Activated naive CD4-positive, alpha-beta T cell treated with anti-CD3 and anti-CD28 coated beads, Interleukin-2, amount 50 U/mL, for 16 hours (primary cell): Measurements from ENCODE around the gene PARP12.
"Not testable (repeated sequence)": the region's sequence is repeated elsewhere in the genome, so short reads cannot be mapped to it uniquely, and the experiment has no call there.

ENCODE experiments used
- DNase-seq: peaks from one replicate; pipeline ENCODE4 v3.0.0-alpha.2; 2020

Gene PARP12, protein sequence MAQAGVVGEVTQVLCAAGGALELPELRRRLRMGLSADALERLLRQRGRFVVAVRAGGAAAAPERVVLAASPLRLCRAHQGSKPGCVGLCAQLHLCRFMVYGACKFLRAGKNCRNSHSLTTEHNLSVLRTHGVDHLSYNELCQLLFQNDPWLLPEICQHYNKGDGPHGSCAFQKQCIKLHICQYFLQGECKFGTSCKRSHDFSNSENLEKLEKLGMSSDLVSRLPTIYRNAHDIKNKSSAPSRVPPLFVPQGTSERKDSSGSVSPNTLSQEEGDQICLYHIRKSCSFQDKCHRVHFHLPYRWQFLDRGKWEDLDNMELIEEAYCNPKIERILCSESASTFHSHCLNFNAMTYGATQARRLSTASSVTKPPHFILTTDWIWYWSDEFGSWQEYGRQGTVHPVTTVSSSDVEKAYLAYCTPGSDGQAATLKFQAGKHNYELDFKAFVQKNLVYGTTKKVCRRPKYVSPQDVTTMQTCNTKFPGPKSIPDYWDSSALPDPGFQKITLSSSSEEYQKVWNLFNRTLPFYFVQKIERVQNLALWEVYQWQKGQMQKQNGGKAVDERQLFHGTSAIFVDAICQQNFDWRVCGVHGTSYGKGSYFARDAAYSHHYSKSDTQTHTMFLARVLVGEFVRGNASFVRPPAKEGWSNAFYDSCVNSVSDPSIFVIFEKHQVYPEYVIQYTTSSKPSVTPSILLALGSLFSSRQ

DNA sequence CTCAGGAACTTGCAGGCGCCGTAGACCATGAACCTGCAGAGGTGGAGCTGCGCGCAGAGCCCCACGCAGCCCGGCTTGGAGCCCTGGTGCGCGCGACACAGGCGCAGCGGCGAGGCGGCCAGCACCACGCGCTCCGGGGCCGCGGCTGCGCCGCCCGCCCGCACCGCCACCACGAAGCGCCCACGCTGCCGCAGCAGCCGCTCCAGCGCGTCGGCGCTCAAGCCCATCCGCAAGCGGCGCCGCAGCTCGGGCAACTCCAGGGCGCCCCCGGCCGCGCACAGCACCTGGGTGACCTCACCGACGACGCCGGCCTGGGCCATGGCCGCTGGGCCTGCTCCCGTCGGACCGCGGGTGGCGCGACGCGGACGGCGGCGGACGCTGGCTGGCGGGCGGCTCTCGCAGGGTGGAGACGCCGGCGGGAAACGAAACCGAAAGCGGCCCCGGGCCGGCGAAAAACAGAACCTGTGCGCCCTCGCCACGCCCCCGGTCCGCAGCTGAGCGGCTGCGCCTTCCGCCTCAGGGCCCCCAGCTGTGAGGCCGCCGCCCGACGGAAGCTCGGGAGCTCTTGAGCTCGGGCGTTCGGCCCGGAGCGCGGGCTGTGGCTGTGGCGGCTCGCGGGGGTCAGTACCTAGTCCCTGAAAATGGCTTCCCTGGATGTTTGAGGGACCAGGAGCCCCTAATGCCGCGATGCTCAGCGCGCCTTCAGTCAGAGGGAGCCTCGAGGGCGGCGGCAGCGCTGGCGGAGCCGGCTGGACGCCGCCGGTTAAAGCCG is at the start of gene PARP12:
TSS of gene PARP12 (minus strand) at position 424 of the 772 bp plus-strand sequence. CDS start at position 320, 104 bp downstream.
- DNase-seq: peak; percentile 81

DNA sequence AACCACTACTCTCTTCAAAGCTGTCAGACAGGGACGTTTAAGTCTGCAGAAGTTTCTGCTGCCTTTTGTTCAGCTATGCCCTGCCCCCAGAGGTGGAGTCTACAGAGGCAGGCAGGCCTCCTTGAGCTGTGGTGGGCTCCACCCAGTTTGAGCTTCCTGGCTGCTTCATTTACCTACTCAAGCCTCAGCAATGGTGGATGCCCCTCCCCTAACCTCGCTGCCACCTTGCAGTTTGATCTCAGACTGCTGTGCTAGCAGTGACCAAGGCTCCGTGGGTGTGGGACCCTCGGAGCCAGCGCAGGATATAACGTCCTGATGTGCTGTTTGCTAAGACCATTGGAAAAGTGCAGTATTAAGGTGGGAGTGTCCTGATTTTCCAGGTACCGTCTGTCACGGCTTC is 46.0 kb upstream of the PARP12 start:
- not testable (repeated sequence) for DNase-seq

DNA sequence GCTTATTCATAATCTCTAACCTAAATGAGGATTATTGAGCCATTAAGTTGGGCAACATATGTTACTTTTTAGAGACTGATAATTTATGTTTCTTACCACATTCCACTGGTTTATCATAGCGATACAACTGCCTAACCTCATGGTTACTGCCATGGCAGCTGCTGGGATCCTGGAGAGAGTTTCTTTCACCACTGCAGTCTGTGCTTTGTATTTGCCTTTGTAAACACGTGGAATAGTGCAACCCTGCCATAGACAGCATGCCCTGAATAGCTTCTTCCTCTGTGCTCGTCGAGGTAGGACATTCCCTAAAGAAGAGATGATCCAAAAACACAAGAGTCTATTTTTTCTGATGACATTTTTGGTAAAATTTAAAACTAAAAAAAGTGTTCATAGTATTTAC is 33.7 kb upstream of the PARP12 start:
- no peak for DNase-seq

DNA sequence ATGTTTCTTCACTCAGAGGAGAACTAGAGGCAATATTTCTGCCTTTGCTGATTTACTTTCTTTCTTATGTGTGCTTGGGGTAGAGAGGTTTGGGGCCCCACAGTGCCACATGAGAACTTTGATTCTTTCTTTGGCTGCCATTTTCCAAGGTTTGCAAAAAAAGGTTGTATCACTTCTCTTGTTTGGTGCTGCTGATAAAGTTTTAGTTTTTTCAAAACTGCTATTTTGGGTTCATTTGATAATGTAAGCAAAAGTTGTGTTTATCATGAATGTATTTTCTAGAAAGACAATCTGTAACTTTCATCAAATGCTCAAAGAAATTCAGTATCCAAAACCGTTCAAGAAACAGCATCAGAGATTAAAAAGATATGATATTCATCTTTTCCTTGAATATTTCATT is 30.6 kb upstream of the PARP12 start:
- no peak for DNase-seq

DNA sequence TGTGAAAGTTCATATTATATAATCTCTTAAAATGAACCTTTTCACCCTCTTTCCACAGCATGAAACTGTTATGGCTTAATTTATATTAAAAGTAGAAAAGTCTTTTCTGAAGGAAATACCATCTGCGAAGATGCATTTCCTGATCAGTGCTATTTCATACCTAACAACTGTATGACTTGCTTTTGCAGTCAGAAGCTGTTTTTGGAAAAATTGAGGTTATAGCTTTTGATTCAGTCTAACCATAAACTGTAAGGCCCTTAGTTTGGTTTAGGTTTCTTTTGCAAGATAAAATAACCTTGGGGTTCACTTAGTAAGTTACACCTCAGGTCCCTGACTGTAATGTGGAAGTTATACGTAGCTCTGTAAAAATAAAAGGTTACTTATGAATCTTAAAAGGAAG is 22.7 kb upstream of the PARP12 start:
- DNase-seq: no peak

DNA sequence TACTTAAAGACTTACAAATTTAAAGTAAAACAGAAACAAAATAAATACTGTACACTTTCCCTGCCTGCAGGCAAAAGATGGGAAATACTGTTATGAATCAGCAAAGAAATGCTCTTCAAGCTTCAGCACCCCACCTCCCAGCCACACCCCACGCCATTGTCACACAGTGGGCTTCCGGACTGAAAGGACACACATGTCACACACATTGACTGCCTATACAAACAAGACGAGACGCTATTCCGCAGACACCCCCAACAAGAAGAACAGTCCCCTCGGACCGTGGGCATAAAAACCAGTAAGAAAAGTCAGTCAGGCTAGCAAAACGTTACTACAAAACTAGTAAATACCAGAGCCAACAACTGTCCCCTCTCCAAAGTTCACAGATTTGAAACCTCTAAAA is 22.2 kb upstream of the PARP12 start:
- peak; percentile 50 for DNase-seq

DNA sequence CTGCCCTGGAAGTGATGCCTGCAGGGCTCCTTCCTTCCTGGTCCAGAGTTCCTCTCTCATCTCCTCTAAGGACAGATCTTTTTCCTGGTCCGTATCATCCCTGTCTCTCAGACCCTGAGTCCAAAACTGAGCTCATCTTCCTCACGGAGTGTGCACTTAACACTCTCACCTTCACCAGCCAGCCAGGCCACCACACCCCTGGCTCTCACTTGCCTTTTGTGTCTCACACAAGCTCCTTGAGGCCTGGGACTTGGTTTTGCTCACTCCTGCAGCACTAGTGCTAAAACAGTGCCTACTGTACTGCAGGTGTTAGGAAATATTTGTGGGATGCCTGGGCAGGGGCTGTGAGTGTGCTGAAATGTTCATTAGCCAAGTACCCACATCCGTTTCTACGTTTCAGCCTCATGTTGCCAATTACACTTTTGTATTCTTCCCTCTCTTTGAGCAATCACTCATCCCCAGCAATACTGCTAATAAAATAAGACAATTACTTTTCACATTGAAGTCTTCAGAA is 21.4 kb upstream of the PARP12 start:
- DNase-seq: no peak

DNA sequence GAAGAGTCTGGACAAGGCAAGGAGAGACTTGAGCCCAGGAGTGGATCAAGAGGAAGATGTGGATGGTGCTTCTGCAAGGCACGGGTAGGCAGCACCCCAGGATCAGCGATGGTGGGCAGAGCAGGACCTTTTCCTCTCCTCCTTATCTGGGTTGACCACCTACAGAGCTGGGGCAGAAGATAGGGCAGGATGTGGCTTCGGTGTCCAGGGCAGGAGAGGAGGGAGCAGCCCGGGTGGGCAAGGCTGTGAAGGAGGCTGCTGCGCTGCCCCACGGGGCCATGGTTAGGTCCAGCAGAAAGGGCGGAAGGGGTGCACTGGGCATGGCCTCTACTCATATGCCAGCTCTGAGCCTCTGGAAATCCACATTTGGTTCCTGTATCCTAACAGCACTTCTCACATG is 20.0 kb upstream of the PARP12 start:
- DNase-seq: no peak

DNA sequence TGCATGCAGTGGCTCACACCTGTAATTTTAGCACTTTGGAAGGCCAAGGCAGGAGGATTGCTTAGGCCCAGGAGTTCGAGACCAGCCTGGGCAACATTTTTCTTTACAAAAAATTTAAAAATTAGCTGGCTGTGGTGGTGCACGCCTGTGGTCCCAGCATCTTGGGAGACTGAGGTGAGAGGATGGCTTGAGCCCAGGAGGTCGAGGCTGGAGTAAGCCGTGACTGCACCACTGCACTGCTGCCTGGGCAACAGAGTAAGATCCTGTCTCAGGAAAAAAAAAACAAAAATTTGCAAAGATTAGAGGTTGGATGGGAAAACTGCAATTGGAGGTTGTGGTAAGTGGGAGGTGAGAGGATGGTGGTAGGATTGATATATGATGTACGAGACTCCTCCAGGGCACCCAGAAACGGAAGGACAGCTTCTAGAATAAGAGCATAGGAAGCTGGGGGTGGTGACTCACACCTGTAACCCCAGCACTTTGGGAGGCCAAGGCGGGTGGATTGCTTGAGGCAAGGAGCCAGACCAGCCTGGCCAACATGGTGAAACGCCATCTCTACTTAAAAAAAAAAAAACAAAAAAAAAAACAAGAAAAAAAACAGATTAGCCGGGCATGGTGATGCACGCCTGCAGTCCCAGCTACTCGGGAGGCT is 19.1 kb upstream of the PARP12 start:
- DNase-seq: no peak

DNA sequence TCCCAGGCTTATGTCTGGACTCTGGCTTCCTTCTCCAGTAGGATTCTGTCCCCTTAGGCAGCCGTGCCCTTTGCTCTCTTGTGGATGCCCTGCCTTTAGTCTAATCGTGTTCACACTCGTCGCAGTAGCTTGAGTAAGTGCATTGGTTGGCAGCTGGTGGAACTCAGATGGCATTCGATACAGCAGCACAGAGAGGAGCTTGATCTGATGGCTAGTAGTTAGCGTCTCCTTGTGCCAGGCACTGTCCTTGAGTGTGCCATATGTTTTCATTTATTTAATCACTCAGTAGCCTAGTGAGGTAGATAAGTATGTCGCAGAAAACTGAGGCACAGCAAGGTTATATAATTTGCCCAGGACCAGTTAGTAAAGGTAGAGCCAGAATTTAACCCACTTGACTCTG is 18.2 kb upstream of the PARP12 start:
- no peak for DNase-seq

DNA sequence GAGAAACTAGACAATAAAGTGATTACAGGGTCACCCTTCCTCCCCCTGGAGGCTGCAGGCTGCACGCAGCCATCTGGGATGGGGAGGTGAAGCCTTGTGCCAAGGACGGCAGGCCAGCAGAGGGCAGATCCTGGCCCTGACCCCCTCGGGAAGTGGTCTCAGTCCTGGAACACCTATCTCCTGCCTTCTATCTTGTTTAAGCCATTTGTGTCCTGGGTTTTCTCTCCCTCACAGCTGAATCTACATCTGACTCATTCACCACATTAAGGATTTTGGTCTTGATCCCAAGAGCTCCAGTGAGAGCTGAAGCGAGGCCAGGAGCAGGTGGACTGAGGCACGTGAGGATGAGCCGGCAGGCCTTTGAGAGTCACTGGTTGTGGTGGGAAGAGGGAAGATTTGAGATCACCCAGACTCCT is 16.4 kb upstream of the PARP12 start:
- no peak for DNase-seq

DNA sequence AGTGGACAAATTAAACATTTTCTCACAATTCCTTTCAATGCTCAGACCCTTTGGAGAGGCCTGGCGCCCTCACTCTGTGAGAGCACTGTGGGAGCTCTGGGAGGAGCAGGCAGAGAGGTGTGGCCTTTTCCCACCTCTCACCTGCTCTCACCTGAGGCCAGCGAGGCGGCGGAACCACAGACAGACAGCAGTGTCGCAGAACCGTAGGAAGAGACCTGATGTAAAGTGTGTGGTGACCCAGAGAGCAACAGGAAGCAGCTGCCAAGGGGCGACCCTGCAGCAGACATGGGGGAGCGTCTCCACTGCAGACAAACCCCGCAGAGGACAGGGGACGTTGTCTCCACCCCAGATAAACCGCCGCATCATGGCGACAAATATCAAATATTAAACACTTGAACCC is 15.6 kb upstream of the PARP12 start:
- no peak for DNase-seq

DNA sequence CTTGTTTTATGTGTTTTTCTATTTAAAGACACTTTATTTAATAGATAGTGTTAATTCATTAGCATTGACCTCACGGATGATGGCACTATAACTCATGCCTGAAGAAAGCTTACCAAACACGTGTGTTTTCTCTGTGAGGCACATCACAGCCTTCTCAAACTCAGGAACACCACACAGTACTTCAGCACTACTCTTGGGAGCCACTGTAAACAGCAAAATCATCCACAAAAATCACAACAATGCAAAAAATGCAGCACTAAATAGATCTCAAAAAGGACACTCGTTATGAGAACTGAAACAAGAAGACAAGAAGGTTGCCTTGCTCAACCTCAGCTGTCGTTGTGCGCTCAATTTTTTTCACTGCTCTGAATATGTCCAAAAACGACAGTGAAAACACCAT is 12.0 kb upstream of the PARP12 start:
- no peak for DNase-seq

DNA sequence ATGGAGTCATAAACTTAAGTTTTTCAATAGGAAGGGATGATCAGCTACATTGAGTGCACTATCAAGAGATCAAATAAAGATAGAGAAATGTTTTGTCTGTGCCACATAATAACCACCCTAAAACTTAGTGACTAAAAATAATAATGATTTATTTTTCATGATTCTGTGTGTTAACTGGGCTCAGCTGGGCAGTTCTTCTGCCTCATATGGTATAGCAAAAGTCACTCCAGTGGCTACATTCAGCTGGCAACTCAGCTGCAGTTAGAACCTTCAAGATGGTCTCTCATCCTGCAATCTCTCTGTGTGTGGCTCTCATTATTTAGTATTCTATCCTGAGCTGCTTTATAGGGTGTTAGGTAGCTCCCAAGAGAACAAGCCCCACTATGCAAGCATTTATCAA is 7.8 kb upstream of the PARP12 start:
- no peak for DNase-seq

DNA sequence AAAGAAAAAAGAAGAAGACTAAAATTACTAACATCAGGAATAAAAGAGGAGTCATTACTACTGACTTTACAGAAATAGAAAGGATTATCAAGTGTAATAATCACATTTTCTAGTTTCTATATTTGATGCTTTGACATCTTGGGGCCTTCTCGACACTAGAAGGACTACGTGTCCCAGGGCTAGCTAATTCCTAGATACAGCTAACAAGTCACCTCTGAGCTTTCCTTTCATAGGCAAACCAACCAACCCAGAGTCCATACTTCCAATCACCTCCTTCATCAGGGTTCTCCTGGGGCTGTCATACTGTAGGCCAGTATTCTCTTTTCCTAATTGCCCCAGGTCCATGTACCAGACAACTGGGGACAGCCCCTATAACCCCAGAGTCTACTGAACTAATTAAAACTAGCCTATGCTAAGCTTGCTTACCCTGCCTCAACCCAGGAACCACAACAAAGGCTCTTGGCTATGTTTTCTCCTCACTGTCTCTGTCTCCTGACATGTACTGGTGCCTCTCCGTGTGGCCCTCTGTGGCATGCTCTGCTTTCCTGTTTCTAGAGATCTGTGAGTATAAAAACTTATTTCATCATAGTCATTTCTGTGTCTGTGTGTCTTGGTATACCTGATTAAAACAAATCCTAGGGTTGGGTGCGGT is 6.7 kb upstream of the PARP12 start:
- DNase-seq: no peak

DNA sequence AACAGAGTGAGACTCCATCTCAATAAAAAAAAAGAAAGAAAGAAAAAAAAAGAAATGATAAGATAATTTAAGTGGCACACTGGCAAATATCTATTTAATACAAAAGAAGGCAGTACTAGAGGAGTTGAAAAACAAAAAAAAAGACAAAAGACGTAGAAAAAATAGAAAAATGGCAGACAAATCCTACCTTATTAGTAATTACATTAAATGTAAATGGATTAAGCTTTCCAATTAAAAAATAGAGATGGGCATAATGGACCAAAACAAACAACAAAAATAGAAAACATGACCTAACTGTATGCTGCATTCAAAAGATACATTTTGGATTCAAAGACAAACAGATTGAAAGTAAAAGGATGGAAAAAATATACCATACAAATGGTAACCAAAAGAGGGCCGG is 5.3 kb upstream of the PARP12 start:
- no peak for DNase-seq

DNA sequence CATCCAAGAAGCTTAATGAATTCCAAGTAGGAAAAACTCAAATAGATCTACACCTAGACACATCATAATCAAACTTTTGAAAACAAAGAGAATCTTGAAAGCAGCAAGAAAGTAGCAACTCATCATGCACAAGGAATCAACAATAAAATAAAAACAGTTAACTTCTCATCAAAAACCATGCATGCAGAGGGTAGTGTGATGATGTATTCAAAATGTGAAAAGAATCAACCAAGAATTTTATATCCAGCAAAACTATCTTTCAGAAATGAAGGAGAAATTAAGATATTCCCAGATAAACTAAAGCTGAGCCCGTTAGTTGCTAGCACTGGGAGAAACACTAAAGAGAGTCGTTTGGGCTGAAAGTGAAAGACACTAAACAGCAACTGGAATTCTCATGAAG is 4.3 kb upstream of the PARP12 start:
- DNase-seq: no peak

DNA sequence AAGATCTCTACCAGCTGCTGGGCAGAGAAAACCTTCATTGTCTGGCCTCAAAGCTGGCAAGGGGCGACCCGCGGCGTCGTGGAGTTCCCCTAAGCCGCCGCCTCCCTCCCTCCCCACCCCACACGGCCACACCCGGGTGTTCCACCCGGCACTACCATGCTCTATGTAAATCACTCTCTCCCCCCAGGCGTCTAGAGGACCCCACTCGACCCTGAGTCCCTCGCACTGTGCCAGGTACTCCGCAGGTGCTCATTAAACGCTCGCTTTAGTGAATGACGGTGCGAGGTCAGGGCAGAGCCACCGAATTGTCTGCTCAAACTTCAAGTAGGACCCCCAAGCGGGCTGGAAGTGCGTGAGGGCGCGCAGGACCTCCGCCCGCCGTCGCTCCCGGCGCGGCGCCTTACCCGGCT is 628 bp downstream of the PARP12 start:
- peak; percentile 40 for DNase-seq

DNA sequence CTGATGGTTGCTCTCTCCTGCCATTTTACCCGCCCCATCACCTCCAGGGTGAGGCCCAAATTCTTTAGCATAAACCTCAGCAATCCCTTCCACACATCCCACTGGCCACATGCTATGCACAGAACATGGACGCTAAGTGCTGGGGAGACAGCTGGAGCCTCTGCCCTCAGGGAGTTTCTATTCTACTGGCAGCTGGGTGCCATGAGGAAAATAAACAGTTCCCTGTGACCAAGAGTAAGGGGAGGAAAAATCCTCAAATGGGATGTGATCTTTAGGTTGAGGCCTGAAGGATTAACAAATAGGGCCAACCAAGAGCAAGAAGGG is 1.2 kb downstream of the PARP12 start:
- no peak for DNase-seq

DNA sequence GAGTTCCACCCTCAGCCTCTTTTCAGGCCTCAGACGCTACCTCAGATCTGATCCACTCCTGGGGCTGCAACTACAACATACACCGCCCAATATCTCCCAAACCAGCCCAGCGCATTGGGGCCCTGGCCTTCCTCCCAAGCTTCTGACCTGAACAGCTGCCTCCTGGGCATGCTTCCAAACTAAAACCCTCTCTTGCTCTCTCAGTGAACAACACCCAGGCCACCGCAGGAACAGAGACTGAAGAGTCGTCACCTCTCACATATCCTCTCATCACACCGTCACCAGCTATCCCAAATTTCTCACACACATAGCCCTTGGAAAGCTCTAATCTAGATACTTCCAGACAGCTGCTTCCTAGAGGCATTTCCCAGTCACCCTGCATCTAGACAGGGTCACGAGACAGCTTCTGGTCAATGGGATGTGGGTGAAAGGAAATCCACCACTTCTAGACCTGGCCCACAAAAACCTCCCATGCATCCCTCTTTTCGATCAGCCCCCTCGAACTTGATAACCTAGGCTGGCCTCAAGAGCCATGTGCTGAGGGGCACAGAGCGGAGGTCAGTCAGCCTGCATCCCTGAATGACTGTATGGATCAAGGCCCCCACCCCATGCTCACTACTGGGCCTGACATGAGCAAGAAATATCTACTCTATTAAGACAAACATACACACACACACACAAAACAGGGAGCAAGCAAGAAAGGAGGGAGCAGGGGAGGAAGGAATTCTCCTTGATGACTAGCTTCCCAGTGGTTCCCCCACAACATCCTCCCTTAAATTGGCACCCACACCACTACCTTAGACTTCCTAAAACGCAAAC is 1.8 kb downstream of the PARP12 start:
- DNase-seq: no peak

DNA sequence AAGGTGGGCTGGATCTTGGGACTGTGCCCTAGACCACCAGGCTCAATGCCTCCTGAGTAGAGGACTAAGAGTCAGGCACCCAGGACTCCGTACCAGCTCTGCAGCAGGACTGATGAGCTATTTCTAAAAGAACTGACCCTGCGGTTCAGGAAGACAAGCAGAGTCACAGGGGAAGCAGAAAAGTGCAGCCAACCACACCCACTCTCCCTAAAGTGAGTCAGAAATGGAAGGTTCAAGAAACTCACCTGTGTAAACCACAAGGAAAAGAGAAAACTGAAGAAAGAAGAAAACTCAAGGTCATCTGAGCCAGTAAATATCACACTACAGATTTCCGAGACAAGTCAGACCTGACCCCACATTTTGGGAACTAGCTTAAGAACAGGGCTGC is 2.5 kb downstream of the PARP12 start:
- no peak for DNase-seq
